ENCODE results near the gene PRSS57.

PRSS57 gene

GRCh38 chr19:662962-663681, 32.1 kb downstream of the PRSS57 start, which contains the start of gene RNF126:
Gene RNF126, minus strand, starts transcription at chr19:663214. Its CDS starts 93 bp downstream, at chr19:663121.
- peak within 1 kb of the TSS; percentile 88 to 94 for H3K27ac ChIP-seq
- TF ChIP-seq, protein P1, sequence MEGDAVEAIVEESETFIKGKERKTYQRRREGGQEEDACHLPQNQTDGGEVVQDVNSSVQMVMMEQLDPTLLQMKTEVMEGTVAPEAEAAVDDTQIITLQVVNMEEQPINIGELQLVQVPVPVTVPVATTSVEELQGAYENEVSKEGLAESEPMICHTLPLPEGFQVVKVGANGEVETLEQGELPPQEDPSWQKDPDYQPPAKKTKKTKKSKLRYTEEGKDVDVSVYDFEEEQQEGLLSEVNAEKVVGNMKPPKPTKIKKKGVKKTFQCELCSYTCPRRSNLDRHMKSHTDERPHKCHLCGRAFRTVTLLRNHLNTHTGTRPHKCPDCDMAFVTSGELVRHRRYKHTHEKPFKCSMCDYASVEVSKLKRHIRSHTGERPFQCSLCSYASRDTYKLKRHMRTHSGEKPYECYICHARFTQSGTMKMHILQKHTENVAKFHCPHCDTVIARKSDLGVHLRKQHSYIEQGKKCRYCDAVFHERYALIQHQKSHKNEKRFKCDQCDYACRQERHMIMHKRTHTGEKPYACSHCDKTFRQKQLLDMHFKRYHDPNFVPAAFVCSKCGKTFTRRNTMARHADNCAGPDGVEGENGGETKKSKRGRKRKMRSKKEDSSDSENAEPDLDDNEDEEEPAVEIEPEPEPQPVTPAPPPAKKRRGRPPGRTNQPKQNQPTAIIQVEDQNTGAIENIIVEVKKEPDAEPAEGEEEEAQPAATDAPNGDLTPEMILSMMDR (IDR thresholded peaks at IDR 0.05) = no peak
- DNase-seq (ENCODE audit: low spot score) = peak; percentile 94
- H3K4me3 ChIP-seq = peak within 1 kb of the TSS; percentile 90

DNA sequence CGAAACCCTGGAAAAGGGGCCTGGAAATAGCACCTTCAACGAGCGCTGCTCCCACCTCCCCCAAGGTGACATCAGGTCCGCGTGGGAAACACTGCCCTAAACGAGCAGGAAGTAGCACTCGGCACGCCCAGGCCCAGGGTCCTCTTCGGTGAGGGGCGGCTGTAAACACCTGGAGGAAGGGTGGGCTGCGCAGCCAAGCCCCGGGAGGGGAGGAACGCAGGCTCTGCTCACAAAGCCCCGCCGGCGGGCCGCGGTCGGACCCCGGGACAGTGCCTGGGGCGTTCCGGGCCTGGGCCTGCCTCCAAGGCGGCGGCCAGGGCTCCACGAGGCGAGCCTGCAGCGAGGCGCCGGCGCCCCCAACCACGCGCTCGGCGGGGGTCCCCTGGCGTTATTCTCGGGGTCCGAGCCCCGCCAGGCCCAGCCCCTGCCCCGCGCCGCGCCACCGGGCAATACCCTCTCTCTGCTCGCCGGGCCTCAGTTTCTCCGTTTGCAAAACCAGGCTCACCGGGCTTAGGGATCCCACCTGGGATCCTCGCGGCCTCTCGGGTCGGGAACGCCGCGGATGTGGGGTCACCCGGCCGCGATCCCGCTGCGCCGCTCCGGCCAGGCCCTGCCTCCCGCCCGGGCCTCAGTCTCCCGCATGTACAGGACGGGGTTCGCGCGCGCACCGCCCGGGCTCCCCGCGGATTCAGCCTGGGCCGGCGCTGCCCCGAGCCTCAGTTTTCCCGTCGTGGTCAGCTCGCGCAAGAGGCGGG, 32.9 kb downstream of the PRSS57 start:
- peak overlapping the region; percentile 88 to 94 for H3K27ac ChIP-seq
- TF ChIP-seq, protein P1 (IDR thresholded peaks at IDR 0.05) = no peak
- H3K4me3 ChIP-seq = peak overlapping the region; percentile 90
- no peak for DNase-seq (ENCODE audit: low spot score)

GRCh38 chr19:661427-662196, 33.6 kb downstream of the PRSS57 start:
- Histone ChIP-seq H3K4me3 (peak overlapping the region; percentile 90), H3K27ac (peak overlapping the region; percentile 88 to 94)
- TF ChIP-seq, protein P1 (IDR thresholded peaks at IDR 0.05) = no peak
- no peak for DNase-seq (ENCODE audit: low spot score)

DNA sequence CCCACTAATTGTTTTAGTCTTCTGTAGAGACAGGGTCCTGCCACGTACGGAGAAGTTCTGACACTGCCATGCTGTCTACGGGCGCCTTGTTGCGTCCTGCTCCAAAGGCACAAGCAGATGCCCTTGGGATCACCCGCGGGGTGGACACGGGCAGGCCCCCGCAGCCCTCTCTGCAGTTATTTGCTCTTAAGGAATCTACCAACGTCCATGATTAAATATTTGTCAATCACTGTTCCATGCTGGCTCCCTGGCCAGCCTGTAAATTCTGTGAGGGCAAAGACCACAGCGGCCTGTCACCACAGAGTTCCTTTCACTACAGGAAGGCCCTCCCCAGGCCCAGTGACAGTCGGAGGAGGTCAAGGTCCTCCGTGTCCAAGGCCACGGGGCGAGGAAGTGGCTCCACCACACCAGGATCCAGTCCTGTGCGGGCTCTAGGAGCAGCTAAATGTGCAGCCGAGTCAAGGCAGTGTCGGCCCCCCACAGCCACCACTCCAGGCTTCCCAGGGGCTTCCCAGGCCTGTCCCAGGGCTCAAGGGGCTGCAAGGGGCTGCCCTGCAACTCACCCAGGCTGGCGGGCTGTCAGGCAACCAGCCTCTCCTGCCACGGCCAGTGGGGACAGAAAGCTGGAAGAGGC, 34.3 kb downstream of the PRSS57 start:
- Histone ChIP-seq H3K4me3 (peak overlapping the region; percentile 90), H3K27ac (peak overlapping the region in 1 of 2 donors; percentile 94)
- TF ChIP-seq, protein P1 (IDR thresholded peaks at IDR 0.05) = no peak
- DNase-seq (ENCODE audit: low spot score) = no peak

- H3K27ac ChIP-seq = peak overlapping the region in 1 of 2 donors; percentile 40
- peak overlapping the region; percentile 42 for H3K4me3 ChIP-seq
- TF ChIP-seq, protein P1 (IDR thresholded peaks at IDR 0.05) = no peak
- no peak for DNase-seq (ENCODE audit: low spot score)
Measured at GRCh38 chr19:658916-659839, 36.1 kb downstream of the PRSS57 start.

All from coronary artery (tissue), 2 donors.